ENCODE measurements around the gene TRPV3.

DNA sequence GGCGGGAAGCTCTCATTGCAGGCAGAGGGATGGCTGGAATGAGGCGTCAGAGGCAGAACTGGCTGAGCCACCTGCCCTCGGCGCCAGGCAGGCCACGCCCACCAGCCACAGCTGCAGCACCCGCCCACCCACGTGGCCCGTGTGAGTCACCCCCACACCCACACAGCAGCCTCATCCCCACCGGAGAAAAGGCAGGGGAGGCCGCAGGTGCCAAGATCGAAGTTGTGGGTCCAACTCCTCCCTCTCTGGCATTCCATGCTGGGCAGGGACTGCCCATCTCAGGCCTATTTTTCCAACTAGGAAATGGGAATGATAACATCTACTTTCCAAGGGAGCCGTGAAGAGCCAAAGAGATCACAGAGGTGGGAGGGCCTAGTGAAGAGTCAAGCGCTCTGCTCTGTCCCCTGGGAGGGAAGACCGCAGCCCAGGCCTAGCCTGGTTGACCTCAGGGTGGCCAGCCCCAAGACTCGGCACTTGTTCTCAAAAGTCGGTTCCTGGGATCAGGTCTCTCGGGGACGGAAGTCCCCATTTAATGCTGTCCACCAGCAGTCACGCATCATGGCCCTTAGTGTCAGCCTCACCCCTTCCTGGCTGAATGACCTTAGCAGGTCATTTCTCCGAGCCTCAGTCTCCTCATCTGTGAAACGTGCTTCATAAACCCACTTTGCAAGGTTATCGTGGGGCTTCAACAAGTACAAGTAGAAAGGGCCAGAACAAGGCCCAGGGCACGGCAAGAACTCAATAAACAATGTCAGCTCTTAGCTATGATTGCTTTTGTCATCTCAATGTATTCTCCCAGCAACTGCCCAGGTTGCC is at the start of gene TRPV3:
- TF ChIP-seq CTCF (IDR thresholded peaks at IDR 0.05 in 2 of 3, conservative IDR thresholded peaks at IDR 0.05 in 1 of 3; ENCODE audit: borderline replicate concordance in 1 of 3, insufficient read depth in 1 of 3, low read depth in 2 of 3, low read length in 2 of 3) (no peak), EZH2 (IDR thresholded peaks at IDR 0.05) (no peak), POLR2A (IDR thresholded peaks at IDR 0.05; ENCODE audit: borderline replicate concordance, extremely low read depth, insufficient read depth, insufficient read length) (no peak), JUND (IDR thresholded peaks at IDR 0.05) (no peak; the same call in 1 of the 2 replicates), MAX (IDR thresholded peaks at IDR 0.05) (peak; percentile 92)

Data from HCT116 (cell line).